Measurements from ENCODE around the gene NT5C.
"Not testable (repeated sequence)": the region's sequence is repeated elsewhere in the genome, so short reads cannot be mapped to it uniquely, and the experiment has no call there.

NT5C gene

GRCh38 chr17:75131278-75132017 lies at the start of gene NT5C:
NT5C (minus strand) TSS chr17:75131742; CDS start chr17:75131707, 35 bp downstream.
- H3K36me3 ChIP-seq (ENCODE audit: control insufficient read depth, insufficient read depth, low read length): peaks cover 34% of the 10 kb centered on the region
- no peaks in the 10 kb centered on the region for H3K27me3 ChIP-seq (ENCODE audit: control insufficient read depth, insufficient read depth, low read length)
- H3K4me3 ChIP-seq (ENCODE audit: low read depth, low read length): peak within 1 kb of the TSS; percentile 88
- no peaks in the 10 kb centered on the region for H3K9me3 ChIP-seq (ENCODE audit: control insufficient read depth, insufficient read depth, low read depth, low read length)
- H3K9ac ChIP-seq (ENCODE audit: low read length): peak within 1 kb of the TSS; percentile 94
- peak within 1 kb of the TSS; percentile 98 for H3K27ac ChIP-seq (ENCODE audit: low read depth, low read length)
- peaks cover 5% of the 10 kb centered on the region for H3K4me1 ChIP-seq (ENCODE audit: control insufficient read depth, insufficient read depth, low read length)

GRCh38 chr17:75181110-75181509 lies 49.6 kb upstream of the NT5C start:
- Histone ChIP-seq H3K27ac (ENCODE audit: low read depth, low read length) (no peak overlapping the region), H3K9me3 (ENCODE audit: control insufficient read depth, insufficient read depth, low read depth, low read length) (no peaks in the 10 kb centered on the region), H3K4me1 (ENCODE audit: control insufficient read depth, insufficient read depth, low read length) (peaks cover 8% of the 10 kb centered on the region; the same call in 1 of the 2 replicates), H3K9ac (ENCODE audit: low read length) (peak overlapping the region; percentile 100), H3K36me3 (ENCODE audit: control insufficient read depth, insufficient read depth, low read length) (peaks cover 48% of the 10 kb centered on the region), H3K4me3 (ENCODE audit: low read depth, low read length) (peak overlapping the region; percentile 97), H3K27me3 (ENCODE audit: control insufficient read depth, insufficient read depth, low read length) (no peaks in the 10 kb centered on the region)

DNA sequence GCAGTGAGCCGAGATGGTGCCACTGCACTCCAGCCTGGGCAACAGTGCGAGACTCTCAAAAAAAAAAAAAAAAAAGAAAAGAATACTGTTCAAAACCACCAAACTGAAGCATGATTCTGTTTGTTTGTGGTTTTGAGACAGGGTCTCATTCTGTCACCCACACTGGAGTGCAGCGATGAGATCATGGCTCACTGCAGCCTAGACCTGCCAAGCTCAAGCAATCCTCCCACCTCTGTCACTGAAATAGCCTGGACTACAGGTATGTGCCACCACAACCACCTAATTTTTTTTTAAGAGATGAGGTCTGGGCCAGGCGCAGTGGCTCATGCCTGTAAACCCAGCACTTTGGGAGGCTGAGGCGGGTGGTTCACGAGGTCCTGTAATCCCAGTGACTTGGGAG lies 46.9 kb upstream of the NT5C start:
- Histone ChIP-seq H3K36me3 (ENCODE audit: control insufficient read depth, insufficient read depth, low read length) (peaks cover 75% of the 10 kb centered on the region), H3K9ac (ENCODE audit: low read length) (no peak overlapping the region), H3K27me3 (ENCODE audit: control insufficient read depth, insufficient read depth, low read length) (no peaks in the 10 kb centered on the region), H3K4me1 (ENCODE audit: control insufficient read depth, insufficient read depth, low read length) (peaks cover 4% of the 10 kb centered on the region; the same call in 1 of the 2 replicates), H3K27ac (ENCODE audit: low read depth, low read length) (no peak overlapping the region), H3K4me3 (ENCODE audit: low read depth, low read length) (no peak overlapping the region), H3K9me3 (ENCODE audit: control insufficient read depth, insufficient read depth, low read depth, low read length) (no peaks in the 10 kb centered on the region)

GRCh38 chr17:75176625-75177024 lies 45.1 kb upstream of the NT5C start:
- Histone ChIP-seq H3K4me3 (ENCODE audit: low read depth, low read length) (no peak overlapping the region), H3K36me3 (ENCODE audit: control insufficient read depth, insufficient read depth, low read length) (peaks cover 88% of the 10 kb centered on the region), H3K9me3 (ENCODE audit: control insufficient read depth, insufficient read depth, low read depth, low read length) (no peaks in the 10 kb centered on the region), H3K4me1 (ENCODE audit: control insufficient read depth, insufficient read depth, low read length) (no peaks in the 10 kb centered on the region; the same call in 1 of the 2 replicates), H3K9ac (ENCODE audit: low read length) (no peak overlapping the region), H3K27me3 (ENCODE audit: control insufficient read depth, insufficient read depth, low read length) (no peaks in the 10 kb centered on the region), H3K27ac (ENCODE audit: low read depth, low read length) (no peak overlapping the region)

DNA sequence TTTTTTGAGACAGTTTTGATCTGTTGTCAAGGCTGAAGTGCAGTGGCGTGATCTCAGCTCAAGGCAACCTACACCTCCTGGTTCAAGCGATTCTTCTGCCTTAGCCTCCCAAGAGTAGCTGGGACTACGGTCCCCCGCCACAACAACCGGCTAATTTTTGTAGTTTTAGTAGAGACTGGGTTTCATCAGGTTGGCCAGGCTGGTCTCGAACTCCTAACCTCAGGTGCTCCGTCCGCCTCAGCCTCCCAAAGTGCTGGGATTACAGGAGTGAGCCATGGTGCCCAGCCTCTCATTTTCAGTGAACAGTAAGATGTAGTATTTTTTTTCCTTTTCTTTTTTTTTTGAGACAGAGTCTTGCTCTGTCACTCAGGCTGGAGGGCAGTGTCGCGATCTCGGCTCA lies 43.5 kb upstream of the NT5C start:
- Histone ChIP-seq H3K27me3 (ENCODE audit: control insufficient read depth, insufficient read depth, low read length) (no peaks in the 10 kb centered on the region), H3K4me3 (ENCODE audit: low read depth, low read length) (no peak overlapping the region), H3K36me3 (ENCODE audit: control insufficient read depth, insufficient read depth, low read length) (peaks cover 92% of the 10 kb centered on the region), H3K9ac (ENCODE audit: low read length) (no peak overlapping the region), H3K4me1 (ENCODE audit: control insufficient read depth, insufficient read depth, low read length) (no peaks in the 10 kb centered on the region), H3K9me3 (ENCODE audit: control insufficient read depth, insufficient read depth, low read depth, low read length) (no peaks in the 10 kb centered on the region), H3K27ac (ENCODE audit: low read depth, low read length) (no peak overlapping the region)

DNA sequence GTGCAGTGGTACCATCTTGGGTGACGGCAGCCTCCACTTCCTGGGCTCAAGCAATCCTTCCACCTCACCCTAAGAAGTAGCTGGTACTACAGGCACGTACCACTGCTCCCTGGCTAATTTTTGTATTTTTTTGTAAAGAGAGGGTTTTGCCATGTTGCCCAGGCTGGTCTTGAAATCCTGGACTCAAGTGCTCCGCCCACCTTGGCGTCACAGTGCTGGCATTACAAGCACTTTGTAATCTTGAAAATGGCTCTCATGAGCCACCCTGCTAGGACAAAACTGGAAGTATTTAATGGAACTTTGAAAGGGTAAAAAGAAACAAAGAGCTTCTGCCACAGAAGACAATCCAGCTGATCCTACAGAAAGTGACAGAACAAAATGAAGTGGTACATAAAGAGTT lies 42.0 kb upstream of the NT5C start:
- H3K9ac ChIP-seq (ENCODE audit: low read length): no peak overlapping the region
- H3K36me3 ChIP-seq (ENCODE audit: control insufficient read depth, insufficient read depth, low read length): peaks cover 88% of the 10 kb centered on the region
- H3K4me1 ChIP-seq (ENCODE audit: control insufficient read depth, insufficient read depth, low read length): no peaks in the 10 kb centered on the region
- no peak overlapping the region for H3K27ac ChIP-seq (ENCODE audit: low read depth, low read length)
- no peak overlapping the region for H3K4me3 ChIP-seq (ENCODE audit: low read depth, low read length)
- no peaks in the 10 kb centered on the region for H3K27me3 ChIP-seq (ENCODE audit: control insufficient read depth, insufficient read depth, low read length)
- H3K9me3 ChIP-seq (ENCODE audit: control insufficient read depth, insufficient read depth, low read depth, low read length): no peaks in the 10 kb centered on the region

DNA sequence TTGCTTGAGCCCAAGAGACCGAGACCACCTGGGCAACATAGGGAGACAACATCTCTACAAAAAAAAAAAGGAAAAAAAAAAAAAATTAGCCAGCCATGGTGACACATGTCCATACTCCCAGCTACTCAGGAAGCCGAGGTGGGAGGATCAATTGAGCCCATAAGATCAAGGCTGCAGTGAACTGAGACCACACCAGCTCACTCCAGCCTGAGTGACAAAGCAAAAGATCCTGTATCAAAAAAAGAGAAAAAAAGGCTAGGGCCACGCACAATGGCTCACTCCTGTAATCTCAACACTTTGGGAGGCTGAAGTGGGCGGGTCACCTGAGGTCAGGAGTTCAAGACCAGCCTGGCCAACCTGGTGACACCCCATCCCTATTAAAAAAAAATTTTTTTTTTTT lies 37.5 kb upstream of the NT5C start:
- H3K27me3 ChIP-seq (ENCODE audit: control insufficient read depth, insufficient read depth, low read length): no peaks in the 10 kb centered on the region
- H3K4me3 ChIP-seq (ENCODE audit: low read depth, low read length): no peak overlapping the region
- no peak overlapping the region for H3K9ac ChIP-seq (ENCODE audit: low read length)
- H3K9me3 ChIP-seq (ENCODE audit: control insufficient read depth, insufficient read depth, low read depth, low read length): no peaks in the 10 kb centered on the region
- H3K27ac ChIP-seq (ENCODE audit: low read depth, low read length): no peak overlapping the region
- H3K36me3 ChIP-seq (ENCODE audit: control insufficient read depth, insufficient read depth, low read length): peaks cover 75% of the 10 kb centered on the region
- H3K4me1 ChIP-seq (ENCODE audit: control insufficient read depth, insufficient read depth, low read length): no peaks in the 10 kb centered on the region

DNA sequence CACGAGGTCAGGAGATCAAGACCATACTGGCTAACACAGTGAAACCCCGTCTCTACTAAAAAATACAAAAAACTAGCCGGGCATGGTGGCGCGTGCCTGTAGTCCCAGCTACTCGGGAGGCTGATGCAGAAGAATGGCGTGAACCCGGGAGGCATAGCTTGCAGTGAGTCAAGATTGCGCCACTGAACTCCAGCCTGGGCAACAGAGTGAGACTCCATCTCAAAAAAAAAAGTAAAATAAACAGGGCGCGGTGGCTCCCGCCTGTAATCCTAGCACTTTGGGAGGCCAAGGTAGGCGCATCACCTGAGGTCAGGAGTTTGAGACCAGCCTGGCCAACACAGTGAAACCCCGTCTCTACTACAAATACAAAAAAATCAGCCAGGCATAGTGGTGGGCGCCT lies 33.1 kb upstream of the NT5C start:
- H3K9ac ChIP-seq (ENCODE audit: low read length); H3K9me3 ChIP-seq (ENCODE audit: control insufficient read depth, insufficient read depth, low read depth, low read length); H3K4me3 ChIP-seq (ENCODE audit: low read depth, low read length); H3K4me1 ChIP-seq (ENCODE audit: control insufficient read depth, insufficient read depth, low read length); H3K27me3 ChIP-seq (ENCODE audit: control insufficient read depth, insufficient read depth, low read length); H3K27ac ChIP-seq (ENCODE audit: low read depth, low read length): not testable (repeated sequence)
- peaks cover 49% of the 10 kb centered on the region for H3K36me3 ChIP-seq (ENCODE audit: control insufficient read depth, insufficient read depth, low read length)

GRCh38 chr17:75163074-75163473 lies 31.5 kb upstream of the NT5C start:
- Histone ChIP-seq H3K4me3 (ENCODE audit: low read depth, low read length) (no peak overlapping the region), H3K27me3 (ENCODE audit: control insufficient read depth, insufficient read depth, low read length) (no peaks in the 10 kb centered on the region), H3K9ac (ENCODE audit: low read length) (no peak overlapping the region), H3K27ac (ENCODE audit: low read depth, low read length) (no peak overlapping the region), H3K9me3 (ENCODE audit: control insufficient read depth, insufficient read depth, low read depth, low read length) (no peaks in the 10 kb centered on the region), H3K36me3 (ENCODE audit: control insufficient read depth, insufficient read depth, low read length) (peaks cover 36% of the 10 kb centered on the region), H3K4me1 (ENCODE audit: control insufficient read depth, insufficient read depth, low read length) (no peaks in the 10 kb centered on the region)

DNA sequence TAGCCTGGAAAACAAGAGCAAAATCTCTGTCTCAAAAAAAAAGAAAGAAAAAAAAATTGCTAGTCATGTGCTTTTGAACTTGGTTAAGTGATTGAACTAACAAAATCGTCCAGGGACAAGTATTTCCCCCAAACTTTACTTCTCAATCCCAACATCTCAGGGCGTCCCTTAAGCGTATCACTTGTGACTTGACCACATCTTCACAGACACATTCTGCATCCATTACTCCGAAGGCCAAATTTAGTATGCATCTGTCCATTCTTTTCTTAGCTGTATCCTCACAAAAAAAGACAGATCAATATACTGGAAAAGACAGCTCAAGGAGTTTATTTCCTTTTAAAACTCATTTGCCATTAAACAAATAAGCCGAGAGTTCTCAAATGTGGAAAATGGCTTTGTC lies 28.7 kb upstream of the NT5C start:
- peaks cover 14% of the 10 kb centered on the region; the same call in 1 of the 2 replicates for H3K36me3 ChIP-seq (ENCODE audit: control insufficient read depth, insufficient read depth, low read length)
- H3K4me1 ChIP-seq (ENCODE audit: control insufficient read depth, insufficient read depth, low read length): peaks cover 5% of the 10 kb centered on the region
- no peak overlapping the region for H3K4me3 ChIP-seq (ENCODE audit: low read depth, low read length)
- H3K27ac ChIP-seq (ENCODE audit: low read depth, low read length): no peak overlapping the region
- H3K9me3 ChIP-seq (ENCODE audit: control insufficient read depth, insufficient read depth, low read depth, low read length): no peaks in the 10 kb centered on the region
- H3K9ac ChIP-seq (ENCODE audit: low read length): no peak overlapping the region
- H3K27me3 ChIP-seq (ENCODE audit: control insufficient read depth, insufficient read depth, low read length): no peaks in the 10 kb centered on the region

DNA sequence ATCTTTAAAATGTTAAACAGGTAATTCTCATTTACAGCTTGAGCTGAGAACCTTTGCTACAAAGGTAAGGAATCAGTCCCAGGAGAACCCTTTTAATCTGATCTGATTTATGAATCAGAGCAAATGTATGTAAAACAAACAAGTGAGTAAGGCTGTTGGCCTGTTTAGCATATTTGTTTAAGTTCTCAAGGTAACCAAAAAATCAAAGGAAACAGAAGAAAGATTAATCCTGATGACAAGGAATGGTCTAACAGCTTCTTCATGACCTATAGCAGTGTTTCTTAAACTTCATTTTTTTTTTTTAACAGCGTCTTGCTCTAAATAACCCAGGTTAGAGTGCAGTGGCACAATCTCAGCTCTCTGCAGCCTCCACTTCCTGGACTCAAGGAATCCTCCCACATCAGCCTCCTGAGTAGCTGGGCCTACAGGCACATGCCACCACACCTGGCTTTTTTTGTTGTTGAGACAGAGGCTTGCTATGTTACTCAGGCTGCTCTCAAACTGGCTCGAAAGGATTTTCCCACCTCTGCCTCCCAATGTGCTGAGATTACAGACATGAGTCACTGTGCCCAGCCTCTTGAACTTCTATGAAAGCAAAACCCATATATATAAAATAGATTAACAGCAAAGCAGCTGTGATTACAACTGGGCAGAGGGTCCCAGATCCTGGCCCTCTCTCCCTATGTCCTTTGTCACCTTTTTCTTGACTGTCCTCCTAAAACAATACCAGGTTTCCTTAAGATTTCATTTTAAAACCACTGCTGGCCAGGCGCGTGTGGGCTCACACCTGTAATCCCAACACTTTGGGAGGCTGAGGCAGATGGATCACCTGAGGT lies 27.9 kb upstream of the NT5C start:
- Histone ChIP-seq H3K27ac (ENCODE audit: low read depth, low read length) (0 out of 2 replicates have a peak overlapping the region, but pooled peaks have one; percentile 26), H3K9me3 (ENCODE audit: control insufficient read depth, insufficient read depth, low read depth, low read length) (no peaks in the 10 kb centered on the region), H3K9ac (ENCODE audit: low read length) (no peak overlapping the region), H3K27me3 (ENCODE audit: control insufficient read depth, insufficient read depth, low read length) (no peaks in the 10 kb centered on the region), H3K4me1 (ENCODE audit: control insufficient read depth, insufficient read depth, low read length) (peaks cover 11% of the 10 kb centered on the region), H3K36me3 (ENCODE audit: control insufficient read depth, insufficient read depth, low read length) (peaks cover 11% of the 10 kb centered on the region; the same call in 1 of the 2 replicates), H3K4me3 (ENCODE audit: low read depth, low read length) (no peak overlapping the region)
